Common myeloid progenitor, CD34-positive (primary cell): ENCODE data around the gene LMOD3.

Experiments used
- CTCF ChIA-PET: fragments of 350-600 bp; sonication (Branson Sonifier 250); formaldehyde crosslinking; loops from one replicate; lab custom pipeline; 2021; ENCODE audit warnings: antibody characterized with exemption; lab: Charles Lee
- POLR2A ChIA-PET: fragments of 350-600 bp; sonication (Branson Sonifier 250); formaldehyde crosslinking; loops from one replicate; lab custom pipeline; 2021; ENCODE audit warnings: antibody characterized with exemption; lab: Charles Lee
- DNase-seq, 3 donors: peaks; one replicate each; pipeline versions ENCODE4 v3.0.0 to v3.0.0-alpha.2; 2013
- H3K27ac ChIP-seq, 2 experiments: 1 replicate in 1 of 2; 2 replicates in 1 of 2; pipeline ENCODE4 v1.7.0; 2013; ENCODE audit warnings: inconsistent platforms in 2 of 2, low read length in 2 of 2, mild to moderate bottlenecking in 2 of 2, low read depth in 1 of 2, moderate library complexity in 1 of 2; ENCODE audit not compliant: severe bottlenecking in 2 of 2, insufficient read depth in 1 of 2, poor library complexity in 1 of 2
- H3K27me3 ChIP-seq, 5 experiments: replicated peaks in 2 of 5; 1 replicate in 3 of 5; 2 replicates in 2 of 5; pipeline versions ENCODE4 v1.6.1 to v1.7.0; 2013; ENCODE audit warnings: low read length in 4 of 5, mild to moderate bottlenecking in 2 of 5, moderate library complexity in 2 of 5, inconsistent platforms in 1 of 5; ENCODE audit not compliant: insufficient read depth in 5 of 5, control insufficient read depth in 4 of 5
- H3K36me3 ChIP-seq, 4 experiments: 1 replicate in 2 of 4; 2 replicates in 2 of 4; pipeline versions ENCODE4 v1.6.1 to v1.7.0; 2013; ENCODE audit warnings: low read length in 3 of 4, control low read depth in 1 of 4, mild to moderate bottlenecking in 1 of 4; ENCODE audit not compliant: control insufficient read depth in 4 of 4, insufficient read depth in 4 of 4
- H3K4me1 ChIP-seq, 4 experiments: 1 replicate in 3 of 4; 2 replicates in 1 of 4; pipeline versions ENCODE4 v1.6.1 to v1.7.1; 2013; ENCODE audit warnings: low read length in 3 of 4, mild to moderate bottlenecking in 3 of 4, control low read depth in 1 of 4, inconsistent platforms in 1 of 4, moderate library complexity in 1 of 4; ENCODE audit not compliant: control insufficient read depth in 4 of 4, insufficient read depth in 4 of 4; ENCODE audit errors: control extremely low read depth in 1 of 4
- H3K4me3 ChIP-seq, 7 experiments: 1 replicate in 4 of 7; 2 replicates in 3 of 7; pipeline versions ENCODE4 v1.5.1 to v1.7.0; 2013; ENCODE audit warnings: mild to moderate bottlenecking in 7 of 7, low read length in 6 of 7, moderate library complexity in 6 of 7, inconsistent platforms in 2 of 7, low read depth in 2 of 7, control low read depth in 1 of 7; ENCODE audit not compliant: insufficient read depth in 4 of 7, control insufficient read depth in 1 of 7; ENCODE audit errors: extremely low read depth in 1 of 7
- H3K9me3 ChIP-seq, 5 experiments: 1 replicate in 4 of 5; 2 replicates in 1 of 5; pipeline versions ENCODE4 v1.6.1 to v1.7.1; 2013; ENCODE audit warnings: low read length in 4 of 5, mild to moderate bottlenecking in 2 of 5, inconsistent platforms in 1 of 5, low read depth in 1 of 5, moderate library complexity in 1 of 5; ENCODE audit not compliant: control insufficient read depth in 4 of 5, insufficient read depth in 2 of 5; ENCODE audit errors: control extremely low read depth in 1 of 5
- WGBS: methylation state at CpG from one replicate; pipeline ENCODE4 v1.1.5; 2013; ENCODE audit not compliant: insufficient coverage; 5-methylcytosine and 5-hydroxymethylcytosine counted together

LMOD3 gene

DNA sequence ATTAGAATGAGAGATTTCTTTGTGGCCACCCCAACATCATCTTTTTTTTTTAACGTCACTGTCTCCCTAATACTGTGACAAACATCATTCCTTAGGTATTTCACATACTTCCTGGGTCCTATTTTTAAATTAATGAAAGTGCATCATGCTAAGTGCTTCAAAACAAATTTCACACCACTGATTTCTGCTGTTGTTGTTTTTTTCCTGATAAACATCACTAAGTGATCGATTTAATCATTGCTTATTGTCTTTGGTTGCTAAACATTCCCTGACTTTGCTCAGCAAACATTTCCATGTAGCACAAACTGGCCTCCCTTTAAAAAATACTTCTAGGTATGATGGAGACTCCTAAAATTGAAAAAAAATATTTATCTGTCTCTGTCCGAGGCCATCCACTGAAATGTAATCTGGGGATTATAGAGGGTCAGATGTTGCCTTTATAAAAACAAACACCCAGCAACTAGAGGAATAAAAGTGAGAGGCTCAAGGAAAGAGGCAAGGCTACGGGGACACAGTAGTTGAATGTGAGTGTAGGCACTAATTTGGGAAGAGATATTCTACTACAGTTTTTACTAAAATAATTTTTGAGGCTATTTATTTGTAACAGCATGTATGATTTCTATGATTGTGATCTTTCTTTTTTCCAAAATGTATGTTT lies 20.5 kb upstream of the LMOD3 start:
- Histone ChIP-seq H3K36me3 (no peaks in the 10 kb centered on the region), H3K27ac (no peak overlapping the region), H3K4me1 (peaks cover 0 to 13% (median 3%) of the 10 kb centered on the region in 4 experiments), H3K9me3 (no peaks in the 10 kb centered on the region), H3K4me3 (no peak overlapping the region), H3K27me3 (no peaks in the 10 kb centered on the region)
- CTCF ChIA-PET = no interaction called here
- POLR2A ChIA-PET = no interaction called here
- DNase-seq = no peak
- no CpG with 5 or more reads among the region's 4 CpGs for whole genome bisulfite sequencing

DNA sequence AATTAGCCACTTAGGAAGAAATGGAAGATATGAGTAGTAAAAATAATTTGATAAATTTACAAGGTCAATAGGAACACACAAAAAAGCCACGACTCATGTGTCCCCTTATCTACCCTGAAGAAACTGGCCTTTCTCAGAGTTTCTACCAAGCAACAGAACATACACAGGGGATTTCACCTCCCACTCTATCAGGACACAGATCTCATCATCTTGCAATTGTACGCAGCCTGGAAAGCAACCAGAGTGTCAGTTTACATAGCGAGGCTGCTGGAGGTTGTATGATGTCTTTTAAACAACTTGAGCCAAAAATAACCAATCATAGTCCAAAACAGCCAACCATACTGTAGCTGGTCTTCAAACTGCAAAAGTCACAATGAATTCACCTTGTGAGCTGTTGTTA lies 19.7 kb upstream of the LMOD3 start:
- 69% methylated on average over 2 of the region's 3 CpGs for WGBS
- H3K27ac ChIP-seq = no peak overlapping the region
- no peak for DNase-seq
- no peaks in the 10 kb centered on the region for H3K36me3 ChIP-seq
- no peaks in the 10 kb centered on the region for H3K27me3 ChIP-seq
- H3K4me3 ChIP-seq = no peak overlapping the region
- POLR2A ChIA-PET = no interaction called here
- peaks cover 0 to 13% (median 3%) of the 10 kb centered on the region in 4 experiments for H3K4me1 ChIP-seq
- H3K9me3 ChIP-seq = no peaks in the 10 kb centered on the region
- CTCF ChIA-PET = no interaction called here

DNA sequence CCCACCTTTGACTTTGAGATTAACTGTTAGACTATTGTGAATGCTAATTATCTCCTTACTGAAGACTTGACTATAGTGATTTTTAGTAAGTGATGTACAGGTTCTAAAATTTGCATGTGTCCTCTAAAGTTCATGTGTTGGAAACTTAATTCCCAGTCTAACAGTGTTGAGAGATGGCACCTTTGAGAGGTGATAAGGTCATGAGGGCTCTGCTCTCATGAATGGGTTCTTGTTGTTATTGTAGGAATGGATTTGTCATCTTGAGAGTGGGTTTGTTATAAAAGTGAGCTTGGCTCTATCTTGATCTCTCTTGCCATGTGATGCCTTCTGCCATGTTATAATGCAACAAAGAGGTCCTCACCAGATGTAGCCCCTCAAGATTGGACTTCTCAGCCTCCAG lies 18.9 kb upstream of the LMOD3 start:
- DNase-seq = no peak
- H3K27me3 ChIP-seq = no peaks in the 10 kb centered on the region
- no peaks in the 10 kb centered on the region for H3K9me3 ChIP-seq
- no peaks in the 10 kb centered on the region for H3K36me3 ChIP-seq
- peaks cover 0 to 13% (median 3%) of the 10 kb centered on the region in 4 experiments for H3K4me1 ChIP-seq
- H3K27ac ChIP-seq = no peak overlapping the region
- no peak overlapping the region for H3K4me3 ChIP-seq
- CTCF ChIA-PET = interaction anchor here (1.3 kb wide), 1 partner anchor 20 kb away, joined by 3 read pairs; no protein-coding TSS in a partner anchor
- POLR2A ChIA-PET = no interaction called here

DNA sequence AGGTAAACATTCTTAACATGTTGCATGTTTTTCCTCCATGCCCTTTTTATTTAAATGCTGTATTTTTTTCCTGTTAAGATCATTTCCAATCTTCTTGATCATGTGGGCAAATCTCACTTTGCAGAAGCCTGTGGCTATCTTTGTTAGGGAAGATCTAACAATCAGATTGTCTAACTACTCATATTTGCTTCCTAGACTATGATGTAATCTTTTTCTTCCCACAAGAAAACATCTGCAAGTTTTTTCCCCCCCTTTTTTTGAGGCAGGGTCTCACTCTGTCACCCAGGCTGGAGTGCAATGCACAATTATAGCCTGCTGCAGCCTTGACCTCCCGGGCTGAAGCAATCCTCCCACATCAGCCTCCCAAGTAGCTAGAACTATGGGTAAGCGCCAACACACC lies 15.0 kb upstream of the LMOD3 start:
- POLR2A ChIA-PET = no interaction called here
- no peaks in the 10 kb centered on the region for H3K4me1 ChIP-seq
- CTCF ChIA-PET = no interaction called here
- 100% methylated on average over 1 of the region's 2 CpGs for WGBS
- H3K9me3 ChIP-seq = no peaks in the 10 kb centered on the region
- H3K27me3 ChIP-seq = no peaks in the 10 kb centered on the region
- DNase-seq = no peak
- H3K27ac ChIP-seq = no peak overlapping the region
- H3K36me3 ChIP-seq = no peaks in the 10 kb centered on the region
- H3K4me3 ChIP-seq = no peak overlapping the region

DNA sequence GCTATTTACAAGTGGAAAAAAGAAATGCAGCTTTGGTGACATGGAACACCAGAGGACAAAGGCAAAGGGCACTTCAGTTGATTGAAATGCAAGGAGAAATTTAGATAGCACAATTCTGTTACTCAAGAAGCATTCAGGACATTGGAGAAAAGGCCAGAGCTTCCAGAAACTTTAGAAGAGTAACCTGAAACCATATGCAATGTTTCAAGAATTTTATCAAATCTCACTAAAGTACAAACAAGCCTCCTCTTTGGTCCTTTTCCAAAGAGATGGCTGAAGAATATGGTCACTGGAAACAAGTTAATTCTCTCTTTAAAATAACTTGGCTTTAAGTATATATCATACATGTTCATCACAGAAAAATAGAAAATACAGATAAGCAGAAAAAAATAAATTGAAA lies 14.6 kb upstream of the LMOD3 start:
- no peaks in the 10 kb centered on the region for H3K9me3 ChIP-seq
- H3K36me3 ChIP-seq = no peaks in the 10 kb centered on the region
- H3K27me3 ChIP-seq = no peaks in the 10 kb centered on the region
- no peaks in the 10 kb centered on the region for H3K4me1 ChIP-seq
- ChIA-PET CTCF (no interaction called here), POLR2A (no interaction called here)
- no peak overlapping the region for H3K4me3 ChIP-seq
- H3K27ac ChIP-seq = no peak overlapping the region
- DNase-seq = no peak

DNA sequence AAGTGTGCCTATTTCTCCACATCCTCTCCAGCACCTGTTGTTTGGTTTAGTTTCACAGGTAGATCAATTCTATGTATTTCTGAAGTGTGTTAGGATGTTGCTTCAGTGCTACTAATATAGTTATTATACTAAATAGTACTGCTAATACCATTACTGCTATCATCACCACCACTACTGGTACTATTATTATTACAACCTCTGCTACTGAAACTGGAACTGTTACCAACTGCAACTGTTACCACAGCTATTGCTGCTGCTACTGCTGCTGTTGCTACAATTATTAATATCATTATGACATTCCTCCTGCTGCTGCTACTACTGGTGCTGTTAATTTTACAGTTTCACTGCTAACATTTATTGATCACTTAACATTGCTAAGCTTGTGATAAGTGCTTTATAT lies 8.3 kb upstream of the LMOD3 start:
- no peaks in the 10 kb centered on the region for H3K4me1 ChIP-seq
- DNase-seq = no peak
- no peaks in the 10 kb centered on the region for H3K36me3 ChIP-seq
- no peaks in the 10 kb centered on the region for H3K9me3 ChIP-seq
- ChIA-PET POLR2A (no interaction called here), CTCF (interaction anchor here (1.4 to 2.4 kb wide), 4 partner anchors 10 to 175 kb away, joined by 4 to 15 read pairs (median 6); no protein-coding TSS in a partner anchor)
- no peak overlapping the region for H3K27ac ChIP-seq
- H3K4me3 ChIP-seq = no peak overlapping the region
- no peaks in the 10 kb centered on the region for H3K27me3 ChIP-seq

DNA sequence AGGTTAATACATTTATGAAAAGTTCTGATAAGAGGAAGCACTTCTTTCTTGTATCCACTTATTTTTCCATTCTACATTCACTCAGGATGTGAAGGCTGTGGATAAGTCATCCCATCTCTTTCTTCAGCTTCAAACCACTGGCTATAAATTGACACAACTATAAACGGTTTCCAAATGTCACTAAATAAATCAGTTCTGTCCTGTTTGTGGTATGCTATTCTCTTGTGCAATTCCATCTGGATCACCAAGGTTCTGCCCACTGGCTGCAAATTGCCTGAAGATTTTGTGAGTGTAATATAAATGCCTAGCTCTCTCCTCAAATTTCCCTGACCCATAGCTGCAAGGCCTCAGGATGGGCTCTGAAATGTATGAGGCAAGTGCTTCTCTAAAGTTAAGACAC lies 7.1 kb upstream of the LMOD3 start:
- H3K36me3 ChIP-seq = no peaks in the 10 kb centered on the region
- CTCF ChIA-PET = interaction anchor here (1.3 kb wide), 1 partner anchor 9 kb away, joined by 5 read pairs; no protein-coding TSS in a partner anchor
- H3K4me3 ChIP-seq = no peak overlapping the region
- H3K9me3 ChIP-seq = no peaks in the 10 kb centered on the region
- POLR2A ChIA-PET = no interaction called here
- no peaks in the 10 kb centered on the region for H3K27me3 ChIP-seq
- WGBS = 20% methylated on average over 1 of the region's 1 CpG
- no peak for DNase-seq
- no peaks in the 10 kb centered on the region for H3K4me1 ChIP-seq
- no peak overlapping the region for H3K27ac ChIP-seq
